Stimulated activated CD8-positive, alpha-beta memory T cell treated with anti-CD3 and anti-CD28 coated beads, Interleukin-4, amount 100 ng/mL, for 48 hours (primary cell): ENCODE measurements around the gene CCT6B.

Experiments
- DNase-seq: peaks from one replicate; pipeline ENCODE4 v3.0.0-alpha.2; 2020

Gene CCT6B

GRCh38 chr17:34883106-34884000 lies 77.9 kb downstream of the CCT6B start:
- no peak for DNase-seq

GRCh38 chr17:34879146-34879545 lies 82.1 kb downstream of the CCT6B start:
- no peak for DNase-seq
